Esophagus muscularis mucosa (tissue), 4 donors: ENCODE measurements around the gene PPL.

ENCODE experiments used
- CTCF ChIP-seq, 3 experiments: fragments of 200-600 bp in 2 of 3; fragments of 450-650 bp in 1 of 3; sonication (generic) in 2 of 3; IDR thresholded peaks; one replicate each; pipeline ENCODE4 v1.5.1; 2017 to 2019; ENCODE audit warnings: antibody characterized with exemption in 3 of 3, mild to moderate bottlenecking in 2 of 3, moderate library complexity in 1 of 3
- EP300 ChIP-seq: sonication (generic); formaldehyde crosslinking; IDR thresholded peaks from one replicate; pipeline ENCODE4 v1.6.1; 2017; ENCODE audit warnings: antibody characterized with exemption
- POLR2A ChIP-seq: fragments of 450-650 bp; IDR thresholded peaks from one replicate; pipeline ENCODE4 v1.6.1; 2017; ENCODE audit warnings: antibody characterized with exemption, moderate library complexity, mild to moderate bottlenecking, low read depth
- POLR2AphosphoS5 ChIP-seq, 2 donors: sonication (generic); formaldehyde crosslinking; IDR thresholded peaks; one replicate each; pipeline ENCODE4 v1.6.1; 2017; ENCODE audit warnings: antibody characterized with exemption in 2 of 2

- TF ChIP-seq CTCF (IDR thresholded peaks at IDR 0.05) (no peak), POLR2AphosphoS5 (IDR thresholded peaks at IDR 0.05) (no peak), POLR2A (no peak), EP300 (no peak)
Observed at GRCh38 chr16:4832698-4833343, 104.1 kb downstream of the PPL start.
